ENCODE measurements around the gene BID. TPM values are rescaled to one million over a fixed set of nuclear protein-coding genes. Genes with fewer than 3 reads are reported as not detected.

The BID gene
- total RNA-seq, 2 experiments from 2014 or later: 16.3 to 19.9 TPM

DNA sequence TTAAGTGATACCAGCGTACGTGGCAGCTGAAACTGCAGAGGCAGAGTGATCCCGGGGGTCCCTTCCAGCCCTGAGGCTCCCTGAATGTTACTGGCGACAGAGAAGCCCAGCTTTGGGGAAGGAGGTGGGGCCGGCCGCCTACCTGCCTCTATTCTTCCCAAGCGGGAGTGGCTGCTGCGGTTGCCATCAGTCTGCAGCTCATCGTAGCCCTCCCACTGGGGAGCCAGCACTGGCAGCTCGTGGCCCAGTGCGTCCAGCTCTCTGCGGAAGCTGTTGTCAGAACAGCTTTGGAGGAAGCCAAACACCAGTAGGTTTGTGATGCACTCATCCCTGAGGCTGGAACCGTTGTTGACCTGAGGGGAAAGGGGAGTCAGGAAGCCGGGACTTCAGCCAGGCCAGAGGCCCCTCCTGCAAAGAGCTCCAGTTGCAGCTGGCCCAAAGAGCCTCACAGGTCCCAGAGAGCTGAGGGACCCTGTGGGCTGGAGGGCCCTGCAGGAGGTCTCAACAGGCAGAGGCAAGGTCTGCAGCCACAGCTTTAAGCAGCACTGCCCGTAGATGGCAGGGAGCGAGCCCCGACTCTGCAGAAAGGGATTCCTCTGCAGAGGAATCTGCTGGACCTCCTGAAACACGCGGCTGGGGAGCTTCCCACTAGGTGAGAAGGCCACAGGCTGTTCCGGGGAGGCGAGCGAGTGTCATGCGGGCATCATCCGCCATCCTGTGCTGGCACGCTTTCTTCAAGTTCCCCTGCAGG is 30.4 kb downstream of the BID start:
- no peak for TF ChIP-seq CTCF (IDR thresholded peaks at IDR 0.05)
- Mint-ChIP-seq H3K27ac (no peak overlapping the region), H3K36me3 (ENCODE audit: low read depth) (no peaks in the 10 kb centered on the region), H3K9me3 (no peaks in the 10 kb centered on the region), H3K27me3 (no peaks in the 10 kb centered on the region), H3K4me3 (no peak overlapping the region), H3K4me1 (ENCODE audit: low read depth) (peaks cover 5% of the 10 kb centered on the region)
- intact Hi-C loops (cut with micrococcal nuclease): no loop called here
- ATAC-seq: no peak
- no peak for DNase-seq
- CTCF ChIA-PET: interaction anchor here (0.7 to 9.7 kb wide), 13 partner anchors 10 to 332 kb away, joined by 3 to 137 read pairs (median 8); no protein-coding TSS in a partner anchor
- POLR2A ChIA-PET: no interaction called here

DNA sequence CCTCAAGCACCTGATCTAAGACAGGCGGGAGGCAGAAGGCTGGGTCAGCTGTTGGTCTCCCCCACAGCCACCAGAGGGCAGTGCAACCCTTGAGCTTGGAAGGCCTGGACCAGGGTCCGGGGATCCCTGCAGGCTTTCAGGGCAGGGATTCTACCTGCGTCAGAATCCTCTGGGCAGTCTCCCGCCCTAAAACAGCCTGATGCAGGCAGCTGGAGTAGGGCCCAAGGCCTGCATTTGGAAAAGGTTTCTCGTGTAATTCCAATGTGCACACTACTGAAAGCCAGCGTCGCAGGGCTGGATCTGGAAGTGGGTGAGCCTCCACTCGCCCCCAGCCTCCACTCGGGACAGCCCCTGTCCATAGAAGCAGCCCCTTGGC is 31.8 kb downstream of the BID start:
- Mint-ChIP-seq H3K27ac (no peak overlapping the region), H3K4me1 (ENCODE audit: low read depth) (peaks cover 5% of the 10 kb centered on the region), H3K27me3 (no peaks in the 10 kb centered on the region), H3K4me3 (no peak overlapping the region), H3K9me3 (no peaks in the 10 kb centered on the region), H3K36me3 (ENCODE audit: low read depth) (no peaks in the 10 kb centered on the region)
- ATAC-seq (peak; percentile 97), DNase-seq (peak; percentile 80)
- ChIA-PET POLR2A (interaction anchor here (0.7 to 1.0 kb wide), 3 partner anchors 15 to 37 kb away, joined by 3 to 4 read pairs (median 3); no protein-coding TSS in a partner anchor), CTCF (interaction anchor here (0.7 to 9.7 kb wide), 25 partner anchors 9 to 333 kb away, joined by 3 to 137 read pairs (median 6); partner anchors contain the start of gene BID)
- TF ChIP-seq CTCF (IDR thresholded peaks at IDR 0.05): peak; percentile 91
- intact Hi-C loops (cut with micrococcal nuclease): no loop called here

DNA sequence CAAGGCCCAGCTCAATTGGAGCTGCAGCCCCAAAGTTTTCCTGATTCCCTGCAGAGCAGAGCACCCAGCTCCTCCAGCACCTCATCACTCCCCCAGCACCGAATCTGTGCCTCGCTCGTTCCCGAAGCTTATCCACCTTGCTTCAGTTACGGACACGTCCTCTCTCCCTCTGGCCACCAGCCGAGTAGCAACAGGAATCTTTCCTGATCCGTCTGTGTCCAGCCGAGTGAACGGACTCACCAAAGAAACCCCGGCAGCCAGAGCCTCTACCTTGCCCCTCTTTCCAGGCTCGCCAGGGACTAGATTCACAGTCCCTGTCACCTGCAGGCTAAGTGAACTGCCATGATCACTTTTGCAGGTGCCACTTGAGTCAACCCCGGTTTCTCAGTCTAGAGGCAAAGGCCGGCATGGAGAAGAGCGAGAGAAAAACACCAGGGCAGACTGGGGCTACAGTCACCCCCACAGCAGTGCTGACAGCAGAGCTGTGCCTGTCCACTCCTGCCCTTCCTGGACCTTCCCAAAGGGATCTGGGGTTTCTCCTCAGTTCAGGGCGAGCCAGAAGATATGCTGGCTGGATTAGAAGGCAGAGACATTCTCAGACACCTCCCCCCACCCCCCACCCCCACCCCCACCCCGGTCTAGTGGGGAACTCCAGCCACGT is 32.3 kb downstream of the BID start:
- no peak for ATAC-seq
- Mint-ChIP-seq H3K9me3 (no peaks in the 10 kb centered on the region), H3K36me3 (ENCODE audit: low read depth) (no peaks in the 10 kb centered on the region), H3K4me3 (no peak overlapping the region), H3K27ac (no peak overlapping the region), H3K27me3 (no peaks in the 10 kb centered on the region), H3K4me1 (ENCODE audit: low read depth) (peaks cover 5% of the 10 kb centered on the region)
- POLR2A ChIA-PET: interaction anchor here (0.7 to 1.0 kb wide), 2 partner anchors 38 to 39 kb away, joined by 3 to 4 read pairs; no protein-coding TSS in a partner anchor
- intact Hi-C loops (cut with micrococcal nuclease): no loop called here
- CTCF ChIA-PET: interaction anchor here (0.7 to 9.7 kb wide), 24 partner anchors 8 to 334 kb away, joined by 3 to 137 read pairs (median 7); partner anchors contain the start of gene BID
- TF ChIP-seq CTCF (IDR thresholded peaks at IDR 0.05): no peak
- DNase-seq: no peak

GRCh38 chr22:17739196-17739975 is 34.9 kb downstream of the BID start:
- CTCF ChIA-PET: interaction anchor here (1.1 to 9.7 kb wide), 5 partner anchors 14 to 663 kb away, joined by 3 to 137 read pairs (median 17); no protein-coding TSS in a partner anchor
- no peaks in the 10 kb centered on the region for H3K27me3 Mint-ChIP-seq
- intact Hi-C loops (cut with micrococcal nuclease): no loop called here
- H3K4me1 Mint-ChIP-seq (ENCODE audit: low read depth): peaks cover 11% of the 10 kb centered on the region
- ATAC-seq (no peak), DNase-seq (no peak)
- POLR2A ChIA-PET: no interaction called here
- no peak for TF ChIP-seq CTCF (IDR thresholded peaks at IDR 0.05)
- no peak overlapping the region for H3K27ac Mint-ChIP-seq
- no peaks in the 10 kb centered on the region for H3K36me3 Mint-ChIP-seq (ENCODE audit: low read depth)
- H3K4me3 Mint-ChIP-seq: no peak overlapping the region
- no peaks in the 10 kb centered on the region for H3K9me3 Mint-ChIP-seq
